HCT116 (cell line): ENCODE measurements around the gene THOP1.

Source experiments
- CTCF ChIP-seq, 3 experiments: fragments of 200-600 bp in 1 of 3; sonication (generic) in 1 of 3; IDR thresholded peaks in 2 of 3; conservative IDR thresholded peaks in 1 of 3; 2 replicates each; pipeline ENCODE4 v1.5.1; 2012 to 2017; ENCODE audit warnings: low read depth in 2 of 3, low read length in 2 of 3, antibody characterized with exemption in 1 of 3, borderline replicate concordance in 1 of 3, control low read depth in 1 of 3, mild to moderate bottlenecking in 1 of 3, mixed read lengths in 1 of 3, mixed run types in 1 of 3, moderate library complexity in 1 of 3; ENCODE audit not compliant: insufficient read depth in 1 of 3
- EZH2 ChIP-seq: fragments of 200-600 bp; sonication (generic); IDR thresholded peaks from 2 replicates; pipeline ENCODE4 v1.6.1; 2017; ENCODE audit warnings: antibody characterized with exemption, mixed run types
- FOSL1 ChIP-seq: IDR thresholded peaks from 2 replicates; pipeline ENCODE4 v1.6.1; 2012; ENCODE audit warnings: low read depth
- POLR2A ChIP-seq: IDR thresholded peaks from 2 replicates; pipeline ENCODE4 v1.7.0; 2011; ENCODE audit warnings: borderline replicate concordance; ENCODE audit not compliant: insufficient read depth, insufficient read length; ENCODE audit errors: extremely low read depth
- POLR2AphosphoS5 ChIP-seq: IDR thresholded peaks from 2 replicates; pipeline ENCODE4 v1.6.1; 2011; ENCODE audit warnings: mild to moderate bottlenecking, low read depth, low read length, moderate library complexity
- RAD21 ChIP-seq: IDR thresholded peaks from 2 replicates; pipeline ENCODE4 v1.6.1; 2012; ENCODE audit warnings: low read depth, mild to moderate bottlenecking
- REST ChIP-seq: IDR thresholded peaks from 2 replicates; pipeline ENCODE4 v1.6.1; 2012; ENCODE audit warnings: low read depth
- SIN3A ChIP-seq: IDR thresholded peaks from 2 replicates; pipeline ENCODE4 v1.6.1; 2012; ENCODE audit warnings: low read depth
- SP1 ChIP-seq: IDR thresholded peaks from 2 replicates; pipeline ENCODE4 v1.6.1; 2012; ENCODE audit warnings: low read depth
- TCF7L2 ChIP-seq: IDR thresholded peaks from 2 replicates; pipeline ENCODE4 v1.7.0; 2011; ENCODE audit warnings: borderline replicate concordance, inconsistent platforms; ENCODE audit not compliant: insufficient read depth, insufficient read length; ENCODE audit errors: extremely low read depth
- YY1 ChIP-seq: IDR thresholded peaks from 2 replicates; pipeline ENCODE4 v1.6.1; 2011; ENCODE audit warnings: low read length, low read depth, moderate library complexity, mild to moderate bottlenecking; ENCODE audit not compliant: insufficient replicate concordance; ENCODE audit errors: extremely low read depth
- TF ChIP-seq, protein P1 (sequence below): IDR thresholded peaks from 2 replicates; pipeline ENCODE4 v1.6.1; 2011; ENCODE audit warnings: mild to moderate bottlenecking, low read length, moderate library complexity; ENCODE audit not compliant: insufficient replicate concordance; ENCODE audit errors: extremely low read depth

DNA sequence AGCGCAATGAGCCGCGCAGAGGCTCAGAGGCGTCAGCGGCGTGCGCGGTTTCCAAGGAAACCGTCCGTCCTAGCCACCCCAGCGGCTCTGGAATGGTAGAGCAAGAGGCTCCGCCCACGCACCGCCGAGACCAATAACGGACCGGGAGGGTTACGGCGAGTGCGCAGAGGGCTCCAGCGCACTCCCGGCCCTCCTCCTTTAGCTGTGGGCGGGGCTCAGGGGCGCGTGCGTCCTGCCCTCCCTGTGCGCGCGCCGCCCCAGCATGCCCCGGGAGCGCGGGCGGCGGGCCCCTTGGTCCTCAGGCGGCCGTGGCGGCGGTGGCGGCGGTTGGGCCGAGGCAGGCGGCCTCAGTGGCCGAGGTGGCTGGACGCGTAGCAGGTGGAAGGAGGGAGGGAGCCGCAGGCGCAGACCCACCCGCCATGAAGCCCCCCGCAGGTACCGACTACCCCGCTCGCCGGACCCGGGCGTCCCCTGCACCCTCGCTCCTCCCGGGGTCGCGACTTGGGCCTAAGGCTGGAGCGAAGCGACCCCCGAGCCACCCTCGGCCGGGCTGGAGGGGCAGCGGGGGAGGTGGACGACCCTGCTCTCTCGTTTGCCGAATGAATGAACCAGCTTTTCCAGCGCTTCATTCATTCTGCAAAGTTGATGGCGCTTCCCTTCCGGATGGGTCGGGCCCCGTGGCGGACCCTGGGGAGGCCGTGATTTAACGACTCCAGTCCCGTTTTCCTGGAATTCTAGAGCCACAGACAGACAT, at the start of gene THOP1:
- TF ChIP-seq CTCF (IDR thresholded peaks at IDR 0.05 in 2 of 3, conservative IDR thresholded peaks at IDR 0.05 in 1 of 3; ENCODE audit: borderline replicate concordance in 1 of 3, insufficient read depth in 1 of 3, low read depth in 2 of 3, low read length in 2 of 3) (no peak), POLR2AphosphoS5 (peak; percentile 94), YY1 (no peak), SIN3A (peak; percentile 63; the same call in 1 of the 2 replicates), REST (no peak), RAD21 (no peak), TCF7L2 (peak; percentile 53), POLR2A (peak; percentile 87), EZH2 (no peak), SP1 (no peak), FOSL1 (no peak)
- TF ChIP-seq, protein P1, sequence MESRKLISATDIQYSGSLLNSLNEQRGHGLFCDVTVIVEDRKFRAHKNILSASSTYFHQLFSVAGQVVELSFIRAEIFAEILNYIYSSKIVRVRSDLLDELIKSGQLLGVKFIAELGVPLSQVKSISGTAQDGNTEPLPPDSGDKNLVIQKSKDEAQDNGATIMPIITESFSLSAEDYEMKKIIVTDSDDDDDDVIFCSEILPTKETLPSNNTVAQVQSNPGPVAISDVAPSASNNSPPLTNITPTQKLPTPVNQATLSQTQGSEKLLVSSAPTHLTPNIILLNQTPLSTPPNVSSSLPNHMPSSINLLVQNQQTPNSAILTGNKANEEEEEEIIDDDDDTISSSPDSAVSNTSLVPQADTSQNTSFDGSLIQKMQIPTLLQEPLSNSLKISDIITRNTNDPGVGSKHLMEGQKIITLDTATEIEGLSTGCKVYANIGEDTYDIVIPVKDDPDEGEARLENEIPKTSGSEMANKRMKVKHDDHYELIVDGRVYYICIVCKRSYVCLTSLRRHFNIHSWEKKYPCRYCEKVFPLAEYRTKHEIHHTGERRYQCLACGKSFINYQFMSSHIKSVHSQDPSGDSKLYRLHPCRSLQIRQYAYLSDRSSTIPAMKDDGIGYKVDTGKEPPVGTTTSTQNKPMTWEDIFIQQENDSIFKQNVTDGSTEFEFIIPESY: peak; percentile 12
